Activated CD8-positive, alpha-beta memory T cell treated with anti-CD3 and anti-CD28 coated beads, Interleukin-2, amount 50 U/mL, for 48 hours (primary cell): Measurements from ENCODE around the gene SLC13A3.

Experiments used
- DNase-seq: peaks from one replicate; pipeline ENCODE4 v3.0.0-alpha.2; 2020

Gene SLC13A3

GRCh38 chr20:46631874-46632446, 19.3 kb downstream of the SLC13A3 start:
- DNase-seq: no peak

- DNase-seq: no peak
Measured at GRCh38 chr20:46631212-46631869, 19.9 kb downstream of the SLC13A3 start.

GRCh38 chr20:46630306-46630705, 21.0 kb downstream of the SLC13A3 start:
- no peak for DNase-seq

- no peak for DNase-seq
Measured at GRCh38 chr20:46629341-46629740, 21.9 kb downstream of the SLC13A3 start.

GRCh38 chr20:46627234-46627633, 24.0 kb downstream of the SLC13A3 start:
- DNase-seq: no peak

GRCh38 chr20:46626758-46627157, 24.5 kb downstream of the SLC13A3 start:
- no peak for DNase-seq

GRCh38 chr20:46625875-46626373, 25.3 kb downstream of the SLC13A3 start:
- DNase-seq: no peak

- no peak for DNase-seq
Measured at GRCh38 chr20:46624946-46625345, 26.3 kb downstream of the SLC13A3 start.

- DNase-seq: no peak
Measured at GRCh38 chr20:46622165-46622564, 29.1 kb downstream of the SLC13A3 start.

GRCh38 chr20:46621492-46621891, 29.8 kb downstream of the SLC13A3 start:
- no peak for DNase-seq

GRCh38 chr20:46619445-46619844, 31.8 kb downstream of the SLC13A3 start:
- no peak for DNase-seq

- no peak for DNase-seq
Measured at GRCh38 chr20:46618316-46619100, 32.8 kb downstream of the SLC13A3 start.

- DNase-seq: no peak
Measured at GRCh38 chr20:46614503-46614902, 36.8 kb downstream of the SLC13A3 start.

- no peak for DNase-seq
Measured at GRCh38 chr20:46610145-46610544, 41.1 kb downstream of the SLC13A3 start.

GRCh38 chr20:46609043-46609442, 42.2 kb downstream of the SLC13A3 start:
- DNase-seq: no peak

GRCh38 chr20:46607849-46608497, 43.3 kb downstream of the SLC13A3 start:
- no peak for DNase-seq

- DNase-seq: no peak
Measured at GRCh38 chr20:46607191-46607848, 43.9 kb downstream of the SLC13A3 start.

GRCh38 chr20:46606817-46607190, 44.5 kb downstream of the SLC13A3 start:
- no peak for DNase-seq

- no peak for DNase-seq
Measured at GRCh38 chr20:46605978-46606816, 45.1 kb downstream of the SLC13A3 start.

GRCh38 chr20:46605181-46605580, 46.1 kb downstream of the SLC13A3 start:
- DNase-seq: no peak

GRCh38 chr20:46604551-46605133, 46.6 kb downstream of the SLC13A3 start:
- no peak for DNase-seq

GRCh38 chr20:46602429-46602828, 48.8 kb downstream of the SLC13A3 start:
- no peak for DNase-seq
